Spleen (tissue), 7 donors: ENCODE data around the gene HECTD1.

Experiments used
- CTCF ChIP-seq, 11 experiments: fragments of 200-600 bp in 7 of 11; fragments of 450-650 bp in 4 of 11; sonication (generic) in 4 of 11; IDR thresholded peaks in 8 of 11; conservative IDR thresholded peaks in 3 of 11; 1 replicate in 7 of 11; 2 replicates in 4 of 11; pipeline versions ENCODE4 v1.4.0 to v1.8.0; 2016 to 2021; ENCODE audit warnings: antibody characterized with exemption in 11 of 11, inconsistent platforms in 4 of 11, mild to moderate bottlenecking in 1 of 11
- POLR2A ChIP-seq, 3 donors: fragments of 450-650 bp; IDR thresholded peaks; one replicate each; pipeline ENCODE4 v1.5.1; 2017; ENCODE audit warnings: antibody characterized with exemption in 3 of 3, mild to moderate bottlenecking in 1 of 3
- POLR2AphosphoS5 ChIP-seq, 3 donors: sonication (generic); formaldehyde crosslinking; IDR thresholded peaks; one replicate each; pipeline ENCODE4 v1.5.1; 2017; ENCODE audit warnings: antibody characterized with exemption in 3 of 3
- donor health status: DM: no; HTN: no; CAD: no; lungs with moderate emphysema.
- donor health status: DM: no; HTN: no; CAD: no.
- donor health status: DM: no; HTN: no; CAD: no.

DNA sequence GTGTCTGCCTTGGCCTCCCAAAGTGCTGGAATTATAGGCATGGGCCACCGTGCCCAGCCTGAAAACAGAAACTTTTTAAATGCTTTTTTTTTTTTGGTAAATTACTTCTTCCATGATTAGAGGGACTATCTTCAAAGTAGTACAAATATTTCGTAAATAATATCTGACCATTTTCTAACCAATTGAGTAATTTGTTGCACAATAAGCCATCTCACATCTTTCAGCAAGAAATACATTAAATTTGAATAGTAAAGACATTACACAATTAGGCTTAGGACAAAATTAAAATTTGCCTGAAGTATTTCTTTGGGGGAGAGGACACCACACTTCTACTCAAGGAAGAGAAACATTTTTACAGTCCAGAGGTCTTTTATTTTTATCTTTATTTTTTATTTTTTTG lies 96.7 kb downstream of the HECTD1 start:
- no peak for TF ChIP-seq CTCF (IDR thresholded peaks at IDR 0.05 in 8 of 11, conservative IDR thresholded peaks at IDR 0.05 in 3 of 11)
- no peak for TF ChIP-seq POLR2A (IDR thresholded peaks at IDR 0.05)
- TF ChIP-seq POLR2AphosphoS5 (IDR thresholded peaks at IDR 0.05) = no peak
